ENCODE results near the gene HASPIN.
"Not testable (repeated sequence)": the region's sequence is repeated elsewhere in the genome, so short reads cannot be mapped to it uniquely, and the experiment has no call there.

The HASPIN gene

DNA sequence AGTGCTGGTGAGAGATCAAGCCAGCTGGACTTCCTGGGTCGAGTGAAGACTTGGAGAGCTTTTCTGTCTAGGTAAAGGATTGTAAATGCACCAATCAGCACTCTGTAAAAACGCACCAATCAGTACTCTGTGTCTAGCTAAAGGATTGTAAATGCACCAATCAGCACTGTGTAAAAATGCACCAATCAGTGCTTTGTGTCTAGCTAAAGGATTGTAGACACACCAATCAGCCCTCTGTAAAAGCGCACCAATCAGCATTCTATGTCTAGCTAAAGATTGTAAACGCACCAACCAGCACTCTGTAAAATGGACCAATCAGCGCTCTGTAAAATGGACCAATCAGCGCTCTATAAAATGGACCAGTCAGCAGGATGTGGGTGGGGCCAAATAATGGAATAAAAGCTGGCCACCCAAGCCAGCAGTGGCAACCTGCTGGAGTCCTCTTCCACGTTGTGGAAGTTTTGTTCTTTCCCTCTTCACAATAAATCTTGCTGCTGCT, 21.6 kb upstream of the HASPIN start:
- H4K91ac ChIP-seq (ENCODE audit: low read depth, low read length, poor library complexity); H2AFZ ChIP-seq (ENCODE audit: low read length); H3K9ac ChIP-seq (ENCODE audit: low read depth, low read length, poor library complexity); H2BK15ac ChIP-seq (ENCODE audit: low read length); H3K4me2 ChIP-seq (ENCODE audit: insufficient read depth, low read length, poor library complexity, severe bottlenecking); H3K4me1 ChIP-seq (ENCODE audit: control insufficient read depth in 2 of 2, insufficient read depth in 1 of 2, low read depth in 1 of 2, low read length in 2 of 2); H3K18ac ChIP-seq (ENCODE audit: low read length); H2BK120ac ChIP-seq (ENCODE audit: low read depth, low read length); H3K4ac ChIP-seq (ENCODE audit: low read length); H3K4me3 ChIP-seq (ENCODE audit: low read length in 2 of 2); H3K23ac ChIP-seq (ENCODE audit: low read depth, low read length, poor library complexity); H4K8ac ChIP-seq (ENCODE audit: low read depth, low read length); H2BK12ac ChIP-seq (ENCODE audit: low read length); H3K36me3 ChIP-seq (replicated peaks in 1 of 2; ENCODE audit: control insufficient read depth in 2 of 2, insufficient read depth in 2 of 2, low read length in 2 of 2); H3K79me1 ChIP-seq (ENCODE audit: low read depth, low read length); H3K27ac ChIP-seq (replicated peaks; ENCODE audit: low read length); H2AK5ac ChIP-seq (ENCODE audit: low read depth, low read length); H3K14ac ChIP-seq (ENCODE audit: low read length); H3K9me3 ChIP-seq (replicated peaks in 1 of 2; ENCODE audit: control insufficient read depth in 2 of 2, insufficient read depth in 1 of 2, low read depth in 1 of 2, low read length in 2 of 2); H2BK5ac ChIP-seq (ENCODE audit: low read length); DNase-seq (ENCODE audit: low spot score): not testable (repeated sequence)
- WGBS, 2 donors (ENCODE audit: extremely low coverage in 2 of 2, insufficient read length in 2 of 2, insufficient replicate concordance in 1 of 2), result no CpG with 5 or more reads among the region's 7 CpGs
- H3K27me3 ChIP-seq (ENCODE audit: control insufficient read depth in 3 of 3, insufficient read depth in 3 of 3, low read depth in 1 of 3, low read length in 3 of 3), result peaks cover 0 to 14% (median 10%) of the 10 kb centered on the region in 3 experiments

DNA sequence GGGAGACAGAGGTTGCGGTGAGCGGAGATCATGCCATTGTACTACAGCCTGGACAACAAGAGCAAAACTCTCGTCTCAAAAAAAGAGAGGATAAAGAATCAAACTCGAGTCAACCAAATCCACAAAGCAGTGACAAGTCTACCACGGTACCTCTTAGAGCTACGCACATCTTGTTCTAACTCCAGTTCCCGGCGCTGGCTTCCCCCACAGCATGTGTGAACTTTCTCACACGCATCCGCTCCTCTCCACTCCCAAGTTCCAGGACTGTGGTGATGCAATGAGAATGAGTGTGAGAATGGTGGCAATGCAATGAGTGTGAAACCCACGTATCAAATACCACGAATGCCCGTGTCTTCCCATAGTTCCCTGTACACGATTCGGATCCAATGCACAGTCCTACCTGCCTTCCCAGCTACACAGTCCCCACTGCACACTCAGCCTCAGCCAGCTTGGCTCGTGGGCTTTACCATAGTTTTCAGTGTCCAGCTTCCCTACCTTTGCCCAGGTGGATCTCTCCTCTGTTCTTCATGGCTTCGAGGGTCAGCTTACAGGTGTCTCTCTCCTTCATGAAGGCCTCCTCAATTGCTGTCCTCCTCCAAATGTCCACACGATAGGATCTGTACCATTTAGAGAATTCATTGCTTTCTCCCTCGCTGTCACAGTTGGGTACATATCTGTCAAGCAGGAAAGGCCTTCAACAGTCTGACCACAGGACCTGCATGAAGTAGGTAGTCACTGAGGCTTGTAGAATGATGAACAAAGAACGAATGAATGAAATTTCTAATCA, 18.6 kb upstream of the HASPIN start:
- no peak overlapping the region for H3K4me2 ChIP-seq (ENCODE audit: insufficient read depth, low read length, poor library complexity, severe bottlenecking)
- peak overlapping the region in 1 of 2 donors; percentile 42 for H3K4me3 ChIP-seq (ENCODE audit: low read length in 2 of 2)
- H3K79me1 ChIP-seq (ENCODE audit: low read depth, low read length), result no peaks in the 10 kb centered on the region
- no peak overlapping the region for H3K18ac ChIP-seq (ENCODE audit: low read length)
- no peak overlapping the region for H2BK15ac ChIP-seq (ENCODE audit: low read length)
- no peak overlapping the region for H3K4ac ChIP-seq (ENCODE audit: low read length)
- no peak overlapping the region for H2BK120ac ChIP-seq (ENCODE audit: low read depth, low read length)
- no peak overlapping the region for H2BK12ac ChIP-seq (ENCODE audit: low read length)
- WGBS, 2 donors (ENCODE audit: extremely low coverage in 2 of 2, insufficient read length in 2 of 2, insufficient replicate concordance in 1 of 2), result no CpG with 5 or more reads among the region's 20 CpGs
- H2AK5ac ChIP-seq (ENCODE audit: low read depth, low read length), result no peak overlapping the region
- H2BK5ac ChIP-seq (ENCODE audit: low read length), result no peak overlapping the region
- H3K27ac ChIP-seq (replicated peaks; ENCODE audit: low read length), result no peak overlapping the region
- H3K4me1 ChIP-seq (ENCODE audit: control insufficient read depth in 2 of 2, insufficient read depth in 1 of 2, low read depth in 1 of 2, low read length in 2 of 2), result no peaks in the 10 kb centered on the region
- no peaks in the 10 kb centered on the region for H3K36me3 ChIP-seq (replicated peaks in 1 of 2; ENCODE audit: control insufficient read depth in 2 of 2, insufficient read depth in 2 of 2, low read length in 2 of 2)
- H3K9ac ChIP-seq (ENCODE audit: low read depth, low read length, poor library complexity), result no peak overlapping the region
- H4K8ac ChIP-seq (ENCODE audit: low read depth, low read length), result no peak overlapping the region
- no peak for DNase-seq (ENCODE audit: low spot score)
- H4K91ac ChIP-seq (ENCODE audit: low read depth, low read length, poor library complexity), result no peak overlapping the region
- H3K9me3 ChIP-seq (replicated peaks in 1 of 2; ENCODE audit: control insufficient read depth in 2 of 2, insufficient read depth in 1 of 2, low read depth in 1 of 2, low read length in 2 of 2), result no peaks in the 10 kb centered on the region
- H3K27me3 ChIP-seq (ENCODE audit: control insufficient read depth in 3 of 3, insufficient read depth in 3 of 3, low read depth in 1 of 3, low read length in 3 of 3), result no peaks in the 10 kb centered on the region
- H3K14ac ChIP-seq (ENCODE audit: low read length), result no peak overlapping the region
- H2AFZ ChIP-seq (ENCODE audit: low read length), result no peak overlapping the region
- no peak overlapping the region for H3K23ac ChIP-seq (ENCODE audit: low read depth, low read length, poor library complexity)

DNA sequence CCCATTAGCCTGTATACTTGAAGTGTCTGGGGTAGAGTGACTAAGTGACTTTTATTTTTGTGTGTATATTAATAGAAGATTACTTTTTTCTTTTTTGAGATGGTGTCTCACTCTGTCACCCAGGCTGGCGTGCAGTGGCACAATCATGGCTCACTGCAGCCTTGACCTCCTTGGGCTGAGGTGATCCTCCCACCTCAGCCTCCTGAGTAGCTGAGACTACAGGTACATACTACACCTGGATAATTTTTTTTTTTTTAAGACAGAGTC, 18.1 kb upstream of the HASPIN start:
- H3K79me1 ChIP-seq (ENCODE audit: low read depth, low read length); H2BK15ac ChIP-seq (ENCODE audit: low read length); H3K4ac ChIP-seq (ENCODE audit: low read length); H3K4me2 ChIP-seq (ENCODE audit: insufficient read depth, low read length, poor library complexity, severe bottlenecking); H3K36me3 ChIP-seq (replicated peaks in 1 of 2; ENCODE audit: control insufficient read depth in 2 of 2, insufficient read depth in 2 of 2, low read length in 2 of 2); H3K27me3 ChIP-seq (ENCODE audit: control insufficient read depth in 3 of 3, insufficient read depth in 3 of 3, low read depth in 1 of 3, low read length in 3 of 3); H3K9me3 ChIP-seq (replicated peaks in 1 of 2; ENCODE audit: control insufficient read depth in 2 of 2, insufficient read depth in 1 of 2, low read depth in 1 of 2, low read length in 2 of 2); H2BK12ac ChIP-seq (ENCODE audit: low read length); H2AFZ ChIP-seq (ENCODE audit: low read length); H3K14ac ChIP-seq (ENCODE audit: low read length); H3K27ac ChIP-seq (replicated peaks; ENCODE audit: low read length); H3K4me1 ChIP-seq (ENCODE audit: control insufficient read depth in 2 of 2, insufficient read depth in 1 of 2, low read depth in 1 of 2, low read length in 2 of 2); H2BK5ac ChIP-seq (ENCODE audit: low read length); H2BK120ac ChIP-seq (ENCODE audit: low read depth, low read length); H4K91ac ChIP-seq (ENCODE audit: low read depth, low read length, poor library complexity); H3K9ac ChIP-seq (ENCODE audit: low read depth, low read length, poor library complexity); DNase-seq (ENCODE audit: low spot score); H3K18ac ChIP-seq (ENCODE audit: low read length); H2AK5ac ChIP-seq (ENCODE audit: low read depth, low read length); H3K23ac ChIP-seq (ENCODE audit: low read depth, low read length, poor library complexity); H4K8ac ChIP-seq (ENCODE audit: low read depth, low read length); H3K4me3 ChIP-seq (ENCODE audit: low read length in 2 of 2): not testable (repeated sequence)
- no CpG with 5 or more reads among the region's 1 CpG for WGBS, 2 donors (ENCODE audit: extremely low coverage in 2 of 2, insufficient read length in 2 of 2, insufficient replicate concordance in 1 of 2)

DNA sequence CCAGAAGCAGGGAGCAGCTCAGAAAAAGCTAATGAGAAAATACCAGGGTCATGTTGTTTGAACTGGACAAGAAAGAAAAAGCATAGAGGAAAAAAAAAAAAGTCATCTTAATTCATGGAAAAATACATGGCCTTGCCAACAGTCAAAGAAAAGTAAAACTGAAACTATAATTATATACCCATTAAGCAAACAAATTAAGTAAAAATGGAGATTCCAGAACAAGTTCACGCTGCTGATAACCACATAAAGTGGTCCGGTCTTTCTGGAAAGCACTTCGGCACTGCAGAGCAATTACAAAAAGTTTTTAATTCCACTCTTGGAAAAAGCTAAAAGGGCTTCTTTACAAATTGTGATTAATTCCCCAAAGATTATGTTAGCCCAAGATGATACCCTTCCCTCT, 15.3 kb upstream of the HASPIN start:
- no peak overlapping the region for H2BK120ac ChIP-seq (ENCODE audit: low read depth, low read length)
- H3K4me3 ChIP-seq (ENCODE audit: low read length in 2 of 2), result no peak overlapping the region
- H2BK15ac ChIP-seq (ENCODE audit: low read length), result no peak overlapping the region
- no peak overlapping the region for H3K4ac ChIP-seq (ENCODE audit: low read length)
- H4K8ac ChIP-seq (ENCODE audit: low read depth, low read length), result no peak overlapping the region
- no peak overlapping the region for H3K9ac ChIP-seq (ENCODE audit: low read depth, low read length, poor library complexity)
- H3K18ac ChIP-seq (ENCODE audit: low read length), result no peak overlapping the region
- no peak overlapping the region for H2BK5ac ChIP-seq (ENCODE audit: low read length)
- H2AK5ac ChIP-seq (ENCODE audit: low read depth, low read length), result no peak overlapping the region
- no peak overlapping the region for H3K14ac ChIP-seq (ENCODE audit: low read length)
- H3K36me3 ChIP-seq (replicated peaks in 1 of 2; ENCODE audit: control insufficient read depth in 2 of 2, insufficient read depth in 2 of 2, low read length in 2 of 2), result peaks cover 0 to 14% of the 10 kb centered on the region in 2 donors
- no peak overlapping the region for H3K4me2 ChIP-seq (ENCODE audit: insufficient read depth, low read length, poor library complexity, severe bottlenecking)
- H3K27ac ChIP-seq (replicated peaks; ENCODE audit: low read length), result no peak overlapping the region
- H3K23ac ChIP-seq (ENCODE audit: low read depth, low read length, poor library complexity), result no peak overlapping the region
- H4K91ac ChIP-seq (ENCODE audit: low read depth, low read length, poor library complexity), result no peak overlapping the region
- H2AFZ ChIP-seq (ENCODE audit: low read length), result no peak overlapping the region
- no peaks in the 10 kb centered on the region for H3K4me1 ChIP-seq (ENCODE audit: control insufficient read depth in 2 of 2, insufficient read depth in 1 of 2, low read depth in 1 of 2, low read length in 2 of 2)
- H3K79me1 ChIP-seq (ENCODE audit: low read depth, low read length), result no peaks in the 10 kb centered on the region
- H2BK12ac ChIP-seq (ENCODE audit: low read length), result no peak overlapping the region
- WGBS, 2 donors (ENCODE audit: extremely low coverage in 2 of 2, insufficient read length in 2 of 2, insufficient replicate concordance in 1 of 2), result no CpG with 5 or more reads among the region's 3 CpGs
- DNase-seq (ENCODE audit: low spot score), result no peak
- no peaks in the 10 kb centered on the region for H3K9me3 ChIP-seq (replicated peaks in 1 of 2; ENCODE audit: control insufficient read depth in 2 of 2, insufficient read depth in 1 of 2, low read depth in 1 of 2, low read length in 2 of 2)
- H3K27me3 ChIP-seq (ENCODE audit: control insufficient read depth in 3 of 3, insufficient read depth in 3 of 3, low read depth in 1 of 3, low read length in 3 of 3), result no peaks in the 10 kb centered on the region

All from neuronal stem cell (in vitro differentiated cells).